PC-3 (cell line): Measurements from ENCODE around the gene JPH3. TPM values are rescaled to one million over a fixed set of nuclear protein-coding genes. Genes with fewer than 3 reads are reported as not detected.

ENCODE experiments used
- ATAC-seq: fragments of 200-7000 bp; cut with Tn5 transposase; 2 replicates; pipeline ENCODE4 v1.9.1; 2020; ENCODE audit warnings: mild to moderate bottlenecking, moderate library complexity
- BruUV-seq: library from RNA; stranded (reverse); fragments of 400-500 nt; replicated peaks from 2 replicates; lab custom pipeline; 2021; lab: Mats Ljungman, UMichigan
- CTCF ChIA-PET: fragments of 300-600 bp; sonication (Branson Sonifier 250); formaldehyde crosslinking; loops from one replicate; lab custom pipeline; 2022; ENCODE audit warnings: antibody characterized with exemption; lab: Charles Lee
- POLR2A ChIA-PET: fragments of 300-600 bp; sonication (Branson Sonifier 250); formaldehyde crosslinking; loops from one replicate; lab custom pipeline; 2022; ENCODE audit warnings: antibody characterized with exemption; ENCODE audit not compliant: unreplicated experiment; lab: Charles Lee
- DNase-seq: peaks from one replicate; pipeline ENCODE4 v3.0.0-alpha.2; 2015
- H2AFZ ChIP-seq: fragments of 300-600 bp; sonication (generic); 2 replicates; pipeline ENCODE4 v1.6.0; 2016; ENCODE audit warnings: antibody characterized with exemption, low read length
- H3F3A ChIP-seq: fragments of 300-600 bp; sonication (generic); one replicate; pipeline ENCODE4 v1.6.0; 2017; ENCODE audit warnings: antibody characterized with exemption, low read length, control low read depth, mild to moderate bottlenecking; ENCODE audit not compliant: unreplicated experiment
- H3K27ac ChIP-seq: fragments of 300-600 bp; sonication (generic); 2 replicates; pipeline ENCODE4 v1.5.1; 2016; ENCODE audit warnings: mild to moderate bottlenecking, low read length
- H3K27me3 ChIP-seq: fragments of 300-600 bp; sonication (generic); 2 replicates; pipeline ENCODE4 v1.6.1; 2016; ENCODE audit warnings: low read length, mixed read lengths
- H3K36me3 ChIP-seq: fragments of 300-600 bp; sonication (generic); 2 replicates; pipeline ENCODE4 v1.6.1; 2016; ENCODE audit warnings: low read depth, mixed run types, low read length, mixed read lengths
- H3K4me1 ChIP-seq: fragments of 300-600 bp; sonication (generic); 2 replicates; pipeline ENCODE4 v1.5.1; 2016; ENCODE audit warnings: low read length; ENCODE audit not compliant: insufficient read depth
- H3K4me2 ChIP-seq: fragments of 300-600 bp; sonication (generic); 2 replicates; pipeline ENCODE4 v1.6.0; 2016; ENCODE audit warnings: low read length
- H3K4me3 ChIP-seq: fragments of 300-600 bp; sonication (generic); 2 replicates; pipeline ENCODE4 v1.5.1; 2016; ENCODE audit warnings: mild to moderate bottlenecking, low read length, mixed read lengths
- H3K79me2 ChIP-seq: fragments of 300-600 bp; sonication (generic); 2 replicates; pipeline ENCODE4 v1.6.1; 2017; ENCODE audit warnings: low read length, mixed read lengths
- H3K9ac ChIP-seq: fragments of 300-600 bp; sonication (generic); 2 replicates; pipeline ENCODE4 v1.6.0; 2016; ENCODE audit warnings: mild to moderate bottlenecking, low read length
- H3K9me2 ChIP-seq: fragments of 300-600 bp; sonication (generic); replicated peaks from 2 replicates; pipeline ENCODE4 v1.6.1; 2016; ENCODE audit warnings: mixed run types, low read length, mixed read lengths
- H3K9me3 ChIP-seq: fragments of 300-600 bp; sonication (generic); 2 replicates; pipeline ENCODE4 v1.6.1; 2016; ENCODE audit warnings: low read length, mixed read lengths
- H4K20me1 ChIP-seq: fragments of 300-600 bp; sonication (generic); 2 replicates; pipeline ENCODE4 v1.6.1; 2016; ENCODE audit warnings: low read length, mixed read lengths
- EZH2 ChIP-seq: fragments of 300-600 bp; sonication (generic); IDR thresholded peaks from one replicate; pipeline ENCODE4 v1.6.1; 2017; ENCODE audit warnings: antibody characterized with exemption, mild to moderate bottlenecking, low read length; ENCODE audit not compliant: unreplicated experiment
- EZH2phosphoT487 ChIP-seq: fragments of 300-600 bp; sonication (generic); IDR thresholded peaks from 2 replicates; pipeline ENCODE4 v1.6.1; 2018; ENCODE audit warnings: mild to moderate bottlenecking, antibody characterized with exemption, low read length, borderline replicate concordance
- intact Hi-C: fragments of 100-400 bp; cut with micrococcal nuclease; formaldehyde crosslinking; loops from 2 replicates; pipeline ENCODE4 v1.9.0; 2023
- total RNA-seq: library from RNA; depleted of rRNA; stranded (reverse); fragments of >200 nt; gene quantifications from 2 replicates; pipeline ENCODE4 v1.2.3, GENCODE V29; 2014
- TF ChIP-seq, protein P1 (sequence below): fragments of 300-600 bp; sonication (generic); conservative IDR thresholded peaks from 2 replicates; pipeline ENCODE4 v1.5.1; 2017; ENCODE audit warnings: antibody characterized with exemption, low read depth, mild to moderate bottlenecking, low read length

Gene JPH3
- total RNA-seq, 1 experiment from 2014 or later: not detected

DNA sequence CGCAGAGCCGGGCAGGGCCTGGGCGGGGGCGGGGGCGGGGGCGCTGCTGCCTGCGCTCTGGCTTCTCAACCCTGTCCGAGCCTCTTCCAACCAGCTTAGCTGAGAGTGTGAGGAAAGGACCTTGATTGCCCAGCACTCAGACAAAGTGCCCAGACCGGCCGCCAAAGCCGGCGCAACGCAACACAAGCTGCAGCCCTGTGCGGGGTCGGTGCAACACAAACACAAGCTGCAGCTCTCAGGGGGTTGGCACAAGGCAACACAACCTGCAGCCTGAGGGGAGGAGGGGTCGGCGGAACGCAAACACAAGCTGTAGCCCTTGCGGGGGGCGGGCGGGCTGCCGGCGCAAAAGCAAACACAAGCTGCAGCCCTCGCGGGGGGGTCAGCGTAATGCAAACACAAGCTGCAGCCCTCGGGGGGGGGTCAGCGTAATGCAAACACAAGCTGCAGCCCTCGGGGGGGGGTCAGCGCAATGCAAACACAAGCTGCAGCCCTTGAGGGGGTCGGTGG is 103.5 kb downstream of the JPH3 start:
- no peak overlapping the region for H3K4me3 ChIP-seq
- no peaks in the 10 kb centered on the region for H3K9me3 ChIP-seq
- TF ChIP-seq EZH2phosphoT487: no peak
- TF ChIP-seq, protein P1, sequence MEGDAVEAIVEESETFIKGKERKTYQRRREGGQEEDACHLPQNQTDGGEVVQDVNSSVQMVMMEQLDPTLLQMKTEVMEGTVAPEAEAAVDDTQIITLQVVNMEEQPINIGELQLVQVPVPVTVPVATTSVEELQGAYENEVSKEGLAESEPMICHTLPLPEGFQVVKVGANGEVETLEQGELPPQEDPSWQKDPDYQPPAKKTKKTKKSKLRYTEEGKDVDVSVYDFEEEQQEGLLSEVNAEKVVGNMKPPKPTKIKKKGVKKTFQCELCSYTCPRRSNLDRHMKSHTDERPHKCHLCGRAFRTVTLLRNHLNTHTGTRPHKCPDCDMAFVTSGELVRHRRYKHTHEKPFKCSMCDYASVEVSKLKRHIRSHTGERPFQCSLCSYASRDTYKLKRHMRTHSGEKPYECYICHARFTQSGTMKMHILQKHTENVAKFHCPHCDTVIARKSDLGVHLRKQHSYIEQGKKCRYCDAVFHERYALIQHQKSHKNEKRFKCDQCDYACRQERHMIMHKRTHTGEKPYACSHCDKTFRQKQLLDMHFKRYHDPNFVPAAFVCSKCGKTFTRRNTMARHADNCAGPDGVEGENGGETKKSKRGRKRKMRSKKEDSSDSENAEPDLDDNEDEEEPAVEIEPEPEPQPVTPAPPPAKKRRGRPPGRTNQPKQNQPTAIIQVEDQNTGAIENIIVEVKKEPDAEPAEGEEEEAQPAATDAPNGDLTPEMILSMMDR: no peak
- no peak for TF ChIP-seq EZH2
- no peaks in the 10 kb centered on the region for H3K79me2 ChIP-seq
- ATAC-seq (no peak), DNase-seq (no peak)
- no peak overlapping the region for H3K4me2 ChIP-seq
- H4K20me1 ChIP-seq: no peaks in the 10 kb centered on the region
- no peaks in the 10 kb centered on the region for H3K9me2 ChIP-seq
- H3K27me3 ChIP-seq: no peaks in the 10 kb centered on the region
- H3K36me3 ChIP-seq: no peaks in the 10 kb centered on the region; the same call in 1 of the 2 replicates
- no peak overlapping the region for H3K27ac ChIP-seq
- no TSS peak for BruUV-seq
- H3K9ac ChIP-seq: no peak overlapping the region
- CTCF ChIA-PET: no interaction called here
- POLR2A ChIA-PET: no interaction called here
- intact Hi-C loops: no loop called here
- H3K4me1 ChIP-seq: no peaks in the 10 kb centered on the region
- no peaks in the 10 kb centered on the region for H3F3A ChIP-seq
- H2AFZ ChIP-seq: no peak overlapping the region

DNA sequence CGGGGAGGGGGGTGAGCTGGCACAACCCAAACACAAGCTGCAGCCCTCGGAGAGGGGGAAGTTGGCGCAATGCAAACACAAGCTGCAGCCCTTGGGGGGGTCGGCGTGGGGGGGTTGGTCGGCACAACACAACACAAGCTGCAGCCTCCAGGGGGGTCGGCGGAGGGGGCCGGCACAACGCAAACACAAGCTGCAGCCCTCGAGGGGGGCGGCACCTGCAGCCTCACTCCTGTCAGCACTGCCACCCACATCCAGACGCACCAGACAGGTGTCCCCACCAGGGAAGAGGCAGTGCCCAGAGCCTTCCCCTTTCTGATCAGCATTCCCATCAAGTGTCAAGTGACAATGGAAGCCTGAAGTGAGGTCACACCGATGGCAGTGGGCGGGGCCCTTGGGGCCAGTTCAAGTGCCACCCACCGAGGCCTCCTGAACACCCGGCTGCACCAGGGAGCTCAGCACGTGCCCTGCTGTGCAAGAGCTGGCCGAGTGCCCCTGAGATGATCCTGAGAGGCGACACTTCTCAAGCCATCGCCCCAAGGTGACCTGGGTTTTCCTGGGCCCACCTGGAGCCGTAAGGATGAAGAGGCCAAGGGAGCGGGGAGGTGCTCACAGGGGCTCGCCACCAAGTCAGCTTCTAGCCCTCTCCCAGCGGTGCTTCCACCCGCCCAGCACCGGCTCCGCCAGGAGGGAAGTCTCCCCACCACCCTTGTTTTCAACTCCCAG is 104.1 kb downstream of the JPH3 start:
- Histone ChIP-seq H3K4me2 (no peak overlapping the region), H3K79me2 (no peaks in the 10 kb centered on the region), H3K9me2 (no peaks in the 10 kb centered on the region), H3K36me3 (no peaks in the 10 kb centered on the region; the same call in 1 of the 2 replicates), H3F3A (no peaks in the 10 kb centered on the region), H3K4me3 (no peak overlapping the region), H3K9me3 (no peaks in the 10 kb centered on the region), H3K27me3 (no peaks in the 10 kb centered on the region), H3K27ac (no peak overlapping the region), H4K20me1 (no peaks in the 10 kb centered on the region), H3K9ac (no peak overlapping the region), H2AFZ (no peak overlapping the region), H3K4me1 (no peaks in the 10 kb centered on the region)
- no TSS peak for BruUV-seq
- no peak for ATAC-seq
- CTCF ChIA-PET: no interaction called here
- no peak for TF ChIP-seq EZH2
- TF ChIP-seq, protein P1: no peak
- TF ChIP-seq EZH2phosphoT487: no peak
- no peak for DNase-seq
- intact Hi-C loops: no loop called here
- POLR2A ChIA-PET: no interaction called here

DNA sequence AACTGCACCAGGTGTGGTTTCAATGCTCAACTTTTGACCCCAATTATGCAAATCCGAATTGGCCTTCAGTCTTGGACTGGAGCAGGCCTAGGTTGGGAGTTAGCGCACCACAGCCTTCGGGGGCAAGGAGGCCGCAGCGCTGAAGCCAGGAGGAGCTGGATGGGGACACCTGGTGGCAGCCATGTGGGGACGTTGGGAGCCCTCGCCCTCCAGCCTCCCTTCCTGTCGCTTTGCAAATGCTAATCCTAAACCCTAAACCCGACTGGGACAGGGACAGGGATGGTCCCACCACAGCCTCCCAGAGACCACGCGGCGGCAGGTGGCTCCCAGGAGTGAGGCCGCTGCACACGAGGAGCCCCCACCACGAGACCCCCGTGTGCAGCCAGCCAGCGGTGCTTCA is 104.8 kb downstream of the JPH3 start:
- intact Hi-C loops: no loop called here
- Histone ChIP-seq H3K4me2 (no peak overlapping the region), H3K4me1 (no peaks in the 10 kb centered on the region), H3K4me3 (no peak overlapping the region), H3F3A (no peaks in the 10 kb centered on the region), H3K9me2 (no peaks in the 10 kb centered on the region), H2AFZ (no peak overlapping the region), H3K79me2 (no peaks in the 10 kb centered on the region), H4K20me1 (no peaks in the 10 kb centered on the region), H3K9ac (no peak overlapping the region), H3K27me3 (no peaks in the 10 kb centered on the region), H3K9me3 (no peaks in the 10 kb centered on the region), H3K27ac (no peak overlapping the region), H3K36me3 (no peaks in the 10 kb centered on the region; the same call in 1 of the 2 replicates)
- ATAC-seq (no peak), DNase-seq (no peak)
- no TSS peak for BruUV-seq
- TF ChIP-seq EZH2phosphoT487 (no peak), EZH2 (no peak)
- TF ChIP-seq, protein P1: no peak
- POLR2A ChIA-PET: no interaction called here
- CTCF ChIA-PET: no interaction called here
